HFF-Myc (cell line): Measurements from ENCODE around the gene OR4D10.

Experiments used
- DNase-seq: peaks from one replicate; pipeline ENCODE4 v3.0.0-alpha.2; 2011; ENCODE audit warnings: low read depth; ENCODE audit errors: extremely low read depth
- H3K4me3 ChIP-seq: replicated peaks from 2 replicates; pipeline ENCODE4 v1.5.1; 2011; ENCODE audit warnings: low read depth, mild to moderate bottlenecking, control low read depth, low read length
- CTCF ChIP-seq: IDR thresholded peaks from 2 replicates; pipeline ENCODE4 v1.5.1; 2012; ENCODE audit warnings: mild to moderate bottlenecking, low read depth, low read length, control low read depth; ENCODE audit errors: missing control alignments

Gene OR4D10

DNA sequence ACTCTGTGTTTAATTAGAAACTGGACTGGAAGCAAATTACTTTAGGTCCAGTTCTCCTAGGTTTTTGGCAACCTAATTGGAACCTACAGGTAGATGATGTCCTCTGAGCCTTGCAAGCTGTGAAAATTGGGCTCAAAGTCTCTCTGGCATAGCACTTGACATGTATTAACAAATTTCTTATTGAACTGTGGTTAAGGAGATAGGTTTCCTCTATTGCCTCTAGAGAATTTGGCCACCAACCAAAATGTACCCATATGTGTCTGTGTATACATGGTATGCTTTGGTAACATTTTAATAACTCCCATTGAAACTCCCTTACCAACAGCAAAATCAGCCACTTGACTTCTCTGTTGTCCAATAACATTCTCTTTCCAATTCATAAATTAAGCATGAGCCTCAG, at the start of gene OR4D10:
Gene OR4D10, plus strand, starts transcription at position 301 of the 400 bp plus-strand sequence. CDS start 4,115 bp downstream, outside the sequence.
- no peak within 1 kb of the TSS for H3K4me3 ChIP-seq
- no peak for DNase-seq
- no peak for TF ChIP-seq CTCF

DNA sequence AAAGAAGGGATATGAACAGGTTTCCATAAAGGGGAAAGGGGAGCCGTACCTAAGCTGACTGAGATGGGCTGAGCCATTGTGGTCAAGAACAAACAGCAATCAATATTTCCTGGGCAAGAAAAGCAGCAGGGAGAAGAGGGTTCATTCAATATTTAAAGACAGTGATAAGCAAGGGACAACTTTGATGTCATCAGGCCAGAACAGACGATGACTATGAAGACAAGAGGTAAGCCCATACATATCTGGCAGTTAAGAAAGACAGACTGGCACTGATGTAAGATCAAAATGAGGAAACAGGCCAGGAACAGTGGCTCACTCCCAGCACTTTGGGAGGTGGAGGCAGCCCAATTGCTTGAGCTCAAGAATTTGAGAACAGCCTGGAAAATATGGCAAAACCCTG, 49.3 kb upstream of the OR4D10 start:
- no peak overlapping the region for H3K4me3 ChIP-seq
- DNase-seq = no peak
- no peak for TF ChIP-seq CTCF

DNA sequence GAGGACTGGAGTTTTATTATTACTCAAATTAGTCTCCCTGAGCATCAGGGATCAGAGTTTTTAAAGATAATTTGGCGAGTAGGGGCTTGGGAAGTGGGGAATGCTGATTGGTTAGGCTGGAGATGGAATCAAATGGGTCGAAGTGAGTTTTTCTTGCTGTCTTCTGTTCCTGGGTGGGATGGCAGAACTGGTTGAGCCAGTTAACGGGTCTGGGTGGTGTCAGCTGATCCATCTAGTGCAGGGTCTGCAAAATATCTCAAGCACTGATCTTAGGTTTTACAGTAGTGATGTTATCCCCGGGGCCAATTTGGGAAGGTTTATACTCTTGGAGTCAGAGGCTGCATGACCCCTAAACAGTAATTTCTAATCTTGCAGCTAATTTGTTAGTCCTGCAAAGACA, 48.0 kb upstream of the OR4D10 start:
- DNase-seq = no peak
- H3K4me3 ChIP-seq = no peak overlapping the region
- TF ChIP-seq CTCF = no peak

DNA sequence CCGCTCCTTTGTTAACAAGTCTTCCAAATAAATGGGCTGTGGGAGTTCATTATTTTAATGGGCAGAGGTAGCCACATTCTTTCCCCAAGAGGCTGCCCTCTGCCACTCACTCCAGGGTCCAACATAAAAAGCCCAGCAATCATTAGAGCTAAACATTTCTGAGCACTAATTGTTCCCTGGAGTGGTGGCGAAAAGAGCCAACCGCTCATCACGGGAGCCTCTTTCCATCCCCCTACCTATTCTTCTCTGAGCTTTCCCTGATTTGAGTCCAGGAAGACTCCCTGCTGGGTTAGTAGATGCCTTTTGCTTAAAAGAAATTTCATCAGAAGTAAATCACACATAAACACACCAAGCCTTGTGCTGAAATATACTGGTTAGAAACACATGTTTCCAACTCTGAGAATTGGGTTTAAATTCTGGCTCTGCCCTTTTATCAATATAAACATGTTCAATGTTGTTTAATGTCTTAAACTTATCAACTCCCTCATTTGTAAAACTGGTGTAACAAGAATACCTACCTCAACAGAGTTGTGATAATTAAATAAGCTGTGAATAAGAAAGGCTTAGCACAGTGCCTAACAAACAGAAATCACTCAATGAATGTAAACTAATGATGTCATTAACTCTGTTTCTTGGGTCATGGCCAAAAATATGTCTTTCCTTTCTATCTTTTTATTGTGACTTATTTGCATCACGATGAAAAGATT, 46.6 kb upstream of the OR4D10 start, which contains the start of gene OR5A2:
Gene OR5A2, minus strand, starts transcription at position 53 of the 707 bp plus-strand sequence. CDS start 3,460 bp downstream, outside the sequence.
- TF ChIP-seq CTCF = no peak
- DNase-seq = no peak
- no peak within 1 kb of the TSS for H3K4me3 ChIP-seq

GRCh38 chr11:59427068-59427382, 46.1 kb upstream of the OR4D10 start:
- no peak overlapping the region for H3K4me3 ChIP-seq
- no peak for DNase-seq
- TF ChIP-seq CTCF = no peak

- H3K4me3 ChIP-seq = no peak overlapping the region
- peak; percentile 72 for TF ChIP-seq CTCF
- peak; percentile 29 for DNase-seq
Observed at GRCh38 chr11:59429924-59430516, 43.1 kb upstream of the OR4D10 start.

GRCh38 chr11:59436169-59436568, 36.9 kb upstream of the OR4D10 start, which contains the start of gene OR5A1:
TSS of gene OR5A1 (plus strand) at chr11:59436469. CDS start at chr11:59443169, 6,700 bp downstream.
- no peak for TF ChIP-seq CTCF
- DNase-seq = no peak

More at GRCh38 chr11:59436169-59436568, 36.9 kb upstream of the OR4D10 start, which contains the start of gene OR5A1:
- no peak within 1 kb of the TSS for H3K4me3 ChIP-seq
